ENCODE data around the gene LYZL1. TPM values are rescaled to one million over a fixed set of nuclear protein-coding genes. Genes with fewer than 3 reads are reported as not detected.

The LYZL1 gene
- polyA plus RNA-seq, 1 of the 3 experiments (the other 2 are of a cell fraction) = not detected

GRCh38 chr10:29244978-29245377 lies 43.9 kb upstream of the LYZL1 start:
- Histone ChIP-seq H3K9me3 (no peaks in the 10 kb centered on the region), H3F3A (replicated peaks; ENCODE audit: insufficient read depth) (no peaks in the 10 kb centered on the region), H3K4me3 (ENCODE audit: low read depth in 2 of 2, low read length in 1 of 2) (no peak overlapping the region), H4K20me1 (ENCODE audit: insufficient read depth) (no peaks in the 10 kb centered on the region), H3K27me3 (ENCODE audit: insufficient read depth) (0 out of 2 replicates have a peak, but pooled peaks cover 4% of the 10 kb centered on the region), H3K9me2 (no peaks in the 10 kb centered on the region), H2AFZ (ENCODE audit: low read depth) (no peak overlapping the region), H3K4me1 (ENCODE audit: control insufficient read depth in 1 of 2, insufficient read depth in 2 of 2, low read depth in 1 of 2, low read length in 1 of 2) (peaks cover 0 to 5% of the 10 kb centered on the region in 2 experiments; a peak in 2 of 4 replicates), H3K79me2 (ENCODE audit: insufficient read depth) (no peaks in the 10 kb centered on the region), H3K27ac (ENCODE audit: low read depth in 2 of 2, low read length in 1 of 2) (no peak overlapping the region), H3K4me2 (no peak overlapping the region), H3K9ac (no peak overlapping the region), H3K36me3 (replicated peaks in 1 of 2; ENCODE audit: control insufficient read depth in 1 of 2, insufficient read depth in 2 of 2, low read length in 1 of 2) (no peaks in the 10 kb centered on the region)
- TF ChIP-seq EP300 (IDR thresholded peaks at IDR 0.05; ENCODE audit: borderline replicate concordance in 1 of 2, low read depth in 1 of 2, low read length in 1 of 2) (no peak), CHD2 (IDR thresholded peaks at IDR 0.05; ENCODE audit: low read length, partially characterized antibody) (no peak), TEAD4 (IDR thresholded peaks at IDR 0.05; ENCODE audit: borderline replicate concordance, insufficient read depth) (no peak)
- WGBS (ENCODE audit: low lambda C conversion rate) = 74% methylated on average over 7 of the region's 7 CpGs
- DNase-seq = no peak
- CTCF ChIA-PET = interaction anchor here (0.6 to 4.5 kb wide), 5 partner anchors 9 to 60 kb away, joined by 3 to 19 read pairs (median 3); no protein-coding TSS in a partner anchor
- POLR2A ChIA-PET = no interaction called here

- WGBS (ENCODE audit: low lambda C conversion rate) = 87% methylated on average over 11 of the region's 11 CpGs
- H3K4me1 ChIP-seq (ENCODE audit: control insufficient read depth in 1 of 2, insufficient read depth in 2 of 2, low read depth in 1 of 2, low read length in 1 of 2) = peaks cover 0 to 5% of the 10 kb centered on the region in 2 experiments; a peak in 2 of 4 replicates
- no peak overlapping the region for H2AFZ ChIP-seq (ENCODE audit: low read depth)
- no peaks in the 10 kb centered on the region for H3F3A ChIP-seq (replicated peaks; ENCODE audit: insufficient read depth)
- no peaks in the 10 kb centered on the region for H4K20me1 ChIP-seq (ENCODE audit: insufficient read depth)
- no peak for DNase-seq
- H3K36me3 ChIP-seq (replicated peaks in 1 of 2; ENCODE audit: control insufficient read depth in 1 of 2, insufficient read depth in 2 of 2, low read length in 1 of 2) = no peaks in the 10 kb centered on the region
- H3K27ac ChIP-seq (ENCODE audit: low read depth in 2 of 2, low read length in 1 of 2) = no peak overlapping the region
- H3K4me2 ChIP-seq = no peak overlapping the region
- TF ChIP-seq MXI1 (IDR thresholded peaks at IDR 0.05; ENCODE audit: low read depth, low read length) (no peak), SIN3A (IDR thresholded peaks at IDR 0.05; ENCODE audit: borderline replicate concordance, low read depth, low read length) (no peak), JUND (IDR thresholded peaks at IDR 0.05) (no peak), CTCF (IDR thresholded peaks at IDR 0.05) (no peak), RAD21 (IDR thresholded peaks at IDR 0.05; ENCODE audit: low read length) (no peak), GATA2 (CRISPR knock-in tag; IDR thresholded peaks at IDR 0.05) (no peak), IRF3 (IDR thresholded peaks at IDR 0.05; ENCODE audit: low read depth, low read length) (no peak), SMC3 (IDR thresholded peaks at IDR 0.05; ENCODE audit: low read depth, low read length) (no peak), USF2 (IDR thresholded peaks at IDR 0.05; ENCODE audit: borderline replicate concordance, low read depth, low read length) (no peak), TAF1 (IDR thresholded peaks at IDR 0.05; ENCODE audit: borderline replicate concordance, low read depth, low read length) (no peak), RXRA (IDR thresholded peaks at IDR 0.05; ENCODE audit: borderline replicate concordance, low read depth) (no peak), POLR2AphosphoS5 (IDR thresholded peaks at IDR 0.05; ENCODE audit: low read depth, low read length) (no peak), NFIC (IDR thresholded peaks at IDR 0.05; ENCODE audit: borderline replicate concordance) (no peak), EP300 (IDR thresholded peaks at IDR 0.05; ENCODE audit: borderline replicate concordance in 1 of 2, low read depth in 1 of 2, low read length in 1 of 2) (no peak), TCF12 (IDR thresholded peaks at IDR 0.05) (no peak)
- H3K9me3 ChIP-seq = no peaks in the 10 kb centered on the region
- H3K4me3 ChIP-seq (ENCODE audit: low read depth in 2 of 2, low read length in 1 of 2) = no peak overlapping the region
- H3K9ac ChIP-seq = no peak overlapping the region
- ChIA-PET CTCF (interaction anchor here (2.4 to 4.5 kb wide), 2 partner anchors 8 to 59 kb away, joined by 13 to 19 read pairs; no protein-coding TSS in a partner anchor), POLR2A (no interaction called here)
- H3K27me3 ChIP-seq (ENCODE audit: insufficient read depth) = 0 out of 2 replicates have a peak, but pooled peaks cover 4% of the 10 kb centered on the region
- no peaks in the 10 kb centered on the region for H3K79me2 ChIP-seq (ENCODE audit: insufficient read depth)
- no peaks in the 10 kb centered on the region for H3K9me2 ChIP-seq
Measured at GRCh38 chr10:29245476-29245875, 43.4 kb upstream of the LYZL1 start.

Measured in SK-N-SH (cell line).